HCT116 (cell line): ENCODE data around the gene ITGB1. TPM values are rescaled to one million over a fixed set of nuclear protein-coding genes. Genes with fewer than 3 reads are reported as not detected.

ENCODE experiments used
- ATAC-seq: fragments of 200-7000 bp; cut with Tn5 transposase; 2 replicates; pipeline ENCODE4 v1.9.1; 2020; ENCODE audit warnings: mild to moderate bottlenecking, moderate library complexity
- BruUV-seq: library from RNA; stranded (reverse); fragments of 400-500 nt; replicated peaks from 2 replicates; lab custom pipeline; 2021; lab: Mats Ljungman, UMichigan
- CTCF ChIA-PET: fragments of 300-600 bp; sonication (Branson Sonifier 250); formaldehyde crosslinking; loops from one replicate; lab custom pipeline; 2021; ENCODE audit warnings: antibody characterized with exemption; lab: Charles Lee
- POLR2A ChIA-PET: fragments of 300-600, 350-600 bp; sonication (Branson Sonifier 250); formaldehyde crosslinking; loops from one replicate; lab custom pipeline; 2021; ENCODE audit warnings: antibody characterized with exemption; lab: Charles Lee
- RAD21 ChIA-PET, 2 experiments: fragments of 300-600 bp; sonication (Branson Sonifier 250); formaldehyde crosslinking; loops; one replicate each; lab custom pipeline; 2023; ENCODE audit warnings: low total read pairs in 2 of 2; ENCODE audit not compliant: uncharacterized antibody in 2 of 2, unreplicated experiment in 2 of 2, low non-redundant PET in 1 of 2; lab: Charles Lee
- DNase-seq: peaks from one replicate; pipeline ENCODE4 v3.0.0-alpha.2; 2010; ENCODE audit warnings: low read depth, low spot score
- H2AFZ ChIP-seq: fragments of 200-600 bp; shearing (Covaris generic), sonication (generic); 2 replicates; pipeline ENCODE4 v1.6.1; 2017; ENCODE audit warnings: low read depth, mixed run types, mixed read lengths, antibody characterized with exemption, low read length; ENCODE audit not compliant: poor library complexity, severe bottlenecking
- H3K27ac ChIP-seq: 2 replicates; pipeline ENCODE4 v1.5.1; 2012; ENCODE audit warnings: low read depth, low read length
- H3K27me3 ChIP-seq: fragments of 200-600 bp; sonication (generic); 2 replicates; pipeline ENCODE4 v1.6.1; 2016; ENCODE audit warnings: mixed run types, low read length, mixed read lengths; ENCODE audit not compliant: insufficient read depth
- H3K36me3 ChIP-seq, 2 experiments: fragments of 200-500 bp in 1 of 2; fragments of 200-600 bp in 1 of 2; sonication (Bioruptor generic) in 1 of 2; sonication (generic) in 1 of 2; 2 replicates each; pipeline versions ENCODE4 v1.5.1 to v1.6.1; 2014 to 2016; ENCODE audit warnings: low read length in 2 of 2, inconsistent platforms in 1 of 2, mixed read lengths in 1 of 2, mixed run types in 1 of 2; ENCODE audit not compliant: insufficient read depth in 2 of 2, control insufficient read depth in 1 of 2
- H3K4me1 ChIP-seq, 2 experiments: fragments of 200-600 bp in 1 of 2; sonication (generic) in 1 of 2; 2 replicates each; pipeline versions ENCODE4 v1.5.1 to v1.6.1; 2012 to 2017; ENCODE audit warnings: low read length in 2 of 2, inconsistent platforms in 1 of 2, mild to moderate bottlenecking in 1 of 2, mixed read lengths in 1 of 2, mixed run types in 1 of 2, moderate library complexity in 1 of 2; ENCODE audit not compliant: insufficient read depth in 2 of 2, control insufficient read depth in 1 of 2
- H3K4me2 ChIP-seq: fragments of 200-600 bp; sonication (generic); 2 replicates; pipeline ENCODE4 v1.6.1; 2017; ENCODE audit warnings: mixed run types, low read length, mixed read lengths
- H3K4me3 ChIP-seq, 2 experiments: fragments of 200-600 bp in 1 of 2; sonication (generic) in 1 of 2; replicated peaks in 1 of 2; 2 replicates each; pipeline ENCODE4 v1.5.1; 2011 to 2016; ENCODE audit warnings: low read length in 2 of 2, control low read depth in 1 of 2, low read depth in 1 of 2, mild to moderate bottlenecking in 1 of 2, mixed read lengths in 1 of 2, mixed run types in 1 of 2
- H3K79me2 ChIP-seq: fragments of 200-600 bp; sonication (generic); 2 replicates; pipeline ENCODE4 v1.6.1; 2017; ENCODE audit warnings: mild to moderate bottlenecking, mixed run types, low read length, moderate library complexity, mixed read lengths; ENCODE audit not compliant: insufficient read depth
- H3K9ac ChIP-seq: fragments of 200-600 bp; sonication (generic); 2 replicates; pipeline ENCODE4 v1.6.1; 2016; ENCODE audit warnings: low read length, mixed read lengths
- H3K9me2 ChIP-seq: fragments of 200-600 bp; sonication (generic), shearing (Covaris generic); 2 replicates; pipeline ENCODE4 v1.6.1; 2017; ENCODE audit warnings: mixed run types, mild to moderate bottlenecking, moderate library complexity; ENCODE audit not compliant: insufficient read depth
- H3K9me3 ChIP-seq, 2 experiments: fragments of 200-500 bp in 1 of 2; fragments of 200-600 bp in 1 of 2; sonication (Bioruptor generic) in 1 of 2; sonication (generic) in 1 of 2; 2 replicates each; pipeline ENCODE4 v1.6.1; 2014 to 2017; ENCODE audit warnings: low read length in 2 of 2, mixed read lengths in 2 of 2, inconsistent platforms in 1 of 2, low read depth in 1 of 2, mild to moderate bottlenecking in 1 of 2, mixed run types in 1 of 2, moderate library complexity in 1 of 2; ENCODE audit not compliant: control insufficient read depth in 1 of 2, insufficient read depth in 1 of 2
- H4K20me1 ChIP-seq: fragments of 200-600 bp; sonication (generic), shearing (Covaris generic); 2 replicates; pipeline ENCODE4 v1.6.1; 2017; ENCODE audit warnings: mixed run types, mild to moderate bottlenecking, moderate library complexity; ENCODE audit not compliant: insufficient read depth
- CBX3 ChIP-seq: IDR thresholded peaks from 2 replicates; pipeline ENCODE4 v1.6.1; 2012; ENCODE audit warnings: low read depth
- CTCF ChIP-seq, 3 experiments: fragments of 200-600 bp in 1 of 3; sonication (generic) in 1 of 3; IDR thresholded peaks in 2 of 3; conservative IDR thresholded peaks in 1 of 3; 2 replicates each; pipeline ENCODE4 v1.5.1; 2012 to 2017; ENCODE audit warnings: low read depth in 2 of 3, low read length in 2 of 3, antibody characterized with exemption in 1 of 3, borderline replicate concordance in 1 of 3, control low read depth in 1 of 3, mild to moderate bottlenecking in 1 of 3, mixed read lengths in 1 of 3, mixed run types in 1 of 3, moderate library complexity in 1 of 3; ENCODE audit not compliant: insufficient read depth in 1 of 3
- ELF1 ChIP-seq: IDR thresholded peaks from 2 replicates; pipeline ENCODE4 v1.6.1; 2012; ENCODE audit warnings: low read depth, borderline replicate concordance
- EZH2 ChIP-seq: fragments of 200-600 bp; sonication (generic); IDR thresholded peaks from 2 replicates; pipeline ENCODE4 v1.6.1; 2017; ENCODE audit warnings: antibody characterized with exemption, mixed run types
- EZH2phosphoT487 ChIP-seq: fragments of 200-600 bp; IDR thresholded peaks from 2 replicates; pipeline ENCODE4 v1.6.1; 2018; ENCODE audit warnings: antibody characterized with exemption, borderline replicate concordance
- JUND ChIP-seq: IDR thresholded peaks from 2 replicates; pipeline ENCODE4 v1.6.1; 2012
- MAX ChIP-seq: IDR thresholded peaks from 2 replicates; pipeline ENCODE4 v1.6.1; 2012
- POLR2AphosphoS5 ChIP-seq: IDR thresholded peaks from 2 replicates; pipeline ENCODE4 v1.6.1; 2011; ENCODE audit warnings: mild to moderate bottlenecking, low read depth, low read length, moderate library complexity
- REST ChIP-seq: IDR thresholded peaks from 2 replicates; pipeline ENCODE4 v1.6.1; 2012; ENCODE audit warnings: low read depth
- SIN3A ChIP-seq: IDR thresholded peaks from 2 replicates; pipeline ENCODE4 v1.6.1; 2012; ENCODE audit warnings: low read depth
- SP1 ChIP-seq: IDR thresholded peaks from 2 replicates; pipeline ENCODE4 v1.6.1; 2012; ENCODE audit warnings: low read depth
- YY1 ChIP-seq: IDR thresholded peaks from 2 replicates; pipeline ENCODE4 v1.6.1; 2011; ENCODE audit warnings: low read length, low read depth, moderate library complexity, mild to moderate bottlenecking; ENCODE audit not compliant: insufficient replicate concordance; ENCODE audit errors: extremely low read depth
- ZBTB33 ChIP-seq: IDR thresholded peaks from 2 replicates; pipeline ENCODE4 v1.6.1; 2011; ENCODE audit warnings: mild to moderate bottlenecking, low read length, moderate library complexity; ENCODE audit not compliant: insufficient replicate concordance; ENCODE audit errors: extremely low read depth
- intact Hi-C: fragments of 100-400 bp; cut with micrococcal nuclease; formaldehyde crosslinking; loops from 2 replicates; pipeline ENCODE4 v1.10.0; 2022
- total RNA-seq: library from RNA; stranded (reverse); gene quantifications from one replicate; pipeline ENCODE4 v1.2.1, GENCODE V29; 2021; ENCODE audit not compliant: unreplicated experiment

ITGB1 gene
- total RNA-seq, 1 experiment from 2014 or later, result 366 TPM

- CTCF ChIA-PET, result no interaction called here
- Histone ChIP-seq H3K4me3 (peak overlapping the region; percentile 72 to 87), H4K20me1 (no peaks in the 10 kb centered on the region), H3K9ac (peak overlapping the region; percentile 97), H3K36me3 (no peaks in the 10 kb centered on the region), H3K27ac (peak overlapping the region; percentile 94), H3K4me2 (peak overlapping the region; percentile 97), H3K4me1 (peaks cover 53 to 85% of the 10 kb centered on the region in 2 experiments), H3K9me3 (no peaks in the 10 kb centered on the region), H3K9me2 (no peaks in the 10 kb centered on the region), H3K79me2 (peaks cover 49% of the 10 kb centered on the region), H3K27me3 (no peaks in the 10 kb centered on the region), H2AFZ (no peak overlapping the region)
- DNase-seq, result no peak
- intact Hi-C loops, result no loop called here
- no peak for ATAC-seq
- RAD21 ChIA-PET, result no interaction called here
- no peak for TF ChIP-seq EZH2phosphoT487
- no peak for TF ChIP-seq CBX3
- no peak for TF ChIP-seq EZH2
- no peak for TF ChIP-seq SP1
- TF ChIP-seq POLR2AphosphoS5, result no peak; the same call in 1 of the 2 replicates
- TF ChIP-seq ZBTB33, result no peak
- no peak for TF ChIP-seq CTCF (IDR thresholded peaks at IDR 0.05 in 2 of 3, conservative IDR thresholded peaks at IDR 0.05 in 1 of 3; ENCODE audit: borderline replicate concordance in 1 of 3, insufficient read depth in 1 of 3, low read depth in 2 of 3, low read length in 2 of 3)
- TF ChIP-seq ELF1, result no peak
- TF ChIP-seq REST, result no peak
- TF ChIP-seq JUND, result no peak
- TF ChIP-seq SIN3A, result no peak
- TF ChIP-seq YY1, result no peak
- TF ChIP-seq MAX, result no peak
- TSS peak; percentile 74 for BruUV-seq
- POLR2A ChIA-PET, result interaction anchor here (0.7 to 1.6 kb wide), 2 partner anchors 22 to 51 kb away, joined by 4 to 19 read pairs; no protein-coding TSS in a partner anchor
These were observed 1.2 kb upstream of the ITGB1 start for GRCh38 chr10:32959006-32959920.
